Astrocyte (in vitro differentiated cells and primary cell): ENCODE data around the gene FANK1. TPM values are rescaled to one million over a fixed set of nuclear protein-coding genes. Genes with fewer than 3 reads are reported as not detected.
A peak's percentile ranks its signal among the peaks of the same experiment; 100 is the strongest.

Experiments used
- DNase-seq: peaks from one replicate; pipeline ENCODE4 v3.0.0-alpha.2; 2010; ENCODE audit warnings: low read depth
- FAIRE-seq: peaks from 2 replicates; lab custom pipeline; 2011; peaks lifted over from hg19 to GRCh38; lab: Jason Lieb, UNC
- H2AFZ ChIP-seq: 2 replicates; pipeline ENCODE4 v1.6.0; 2012; ENCODE audit warnings: low read depth, low read length, inconsistent platforms
- H3K27ac ChIP-seq: 2 replicates; pipeline ENCODE4 v1.5.1; 2011; ENCODE audit warnings: low read depth, low read length, inconsistent platforms
- H3K27me3 ChIP-seq: 2 replicates; pipeline ENCODE4 v1.6.0; 2011; ENCODE audit warnings: low read length, inconsistent platforms; ENCODE audit not compliant: insufficient read depth
- H3K36me3 ChIP-seq: 2 replicates; pipeline ENCODE4 v1.5.1; 2011; ENCODE audit warnings: low read length, inconsistent platforms; ENCODE audit not compliant: insufficient read depth
- H3K4me1 ChIP-seq: 2 replicates; pipeline ENCODE4 v1.5.1; 2011; ENCODE audit warnings: low read length, inconsistent platforms; ENCODE audit not compliant: insufficient read depth
- H3K4me2 ChIP-seq: 2 replicates; pipeline ENCODE4 v1.6.0; 2012; ENCODE audit warnings: low read length, inconsistent platforms
- H3K4me3 ChIP-seq: 2 replicates; pipeline ENCODE4 v1.5.1; 2011; ENCODE audit warnings: low read depth, mild to moderate bottlenecking, low read length, inconsistent platforms; ENCODE audit not compliant: insufficient read depth
- H3K79me2 ChIP-seq: 2 replicates; pipeline ENCODE4 v1.6.0; 2012; ENCODE audit warnings: mild to moderate bottlenecking, low read length, inconsistent platforms; ENCODE audit not compliant: insufficient read depth
- H3K9ac ChIP-seq: 2 replicates; pipeline ENCODE4 v1.6.0; 2012; ENCODE audit warnings: mild to moderate bottlenecking, low read length, inconsistent platforms
- H3K9me3 ChIP-seq: 2 replicates; pipeline ENCODE4 v1.5.1; 2012; ENCODE audit warnings: low read depth, mild to moderate bottlenecking, low read length, inconsistent platforms; ENCODE audit not compliant: insufficient read depth
- H4K20me1 ChIP-seq: 2 replicates; pipeline ENCODE4 v1.6.0; 2012; ENCODE audit warnings: low read length, inconsistent platforms; ENCODE audit not compliant: insufficient read depth
- H3K27ac Mint-ChIP-seq: one replicate; pipeline ENCODE4 v1.8.0; 2021; ENCODE audit warnings: mild to moderate bottlenecking, mixed read lengths; ENCODE audit not compliant: unreplicated experiment
- H3K27me3 Mint-ChIP-seq: one replicate; pipeline ENCODE4 v1.8.0; 2021; ENCODE audit warnings: low read depth, mixed read lengths; ENCODE audit not compliant: unreplicated experiment
- H3K36me3 Mint-ChIP-seq: one replicate; pipeline ENCODE4 v1.8.0; 2021; ENCODE audit warnings: low read depth, mixed read lengths; ENCODE audit not compliant: unreplicated experiment
- H3K4me1 Mint-ChIP-seq: one replicate; pipeline ENCODE4 v1.8.0; 2021; ENCODE audit warnings: low read depth, mixed read lengths; ENCODE audit not compliant: unreplicated experiment
- H3K4me3 Mint-ChIP-seq: one replicate; pipeline ENCODE4 v1.8.0; 2021; ENCODE audit warnings: mild to moderate bottlenecking, moderate library complexity, mixed read lengths; ENCODE audit not compliant: unreplicated experiment
- H3K9me3 Mint-ChIP-seq: one replicate; pipeline ENCODE4 v1.8.0; 2021; ENCODE audit warnings: mild to moderate bottlenecking, mixed read lengths; ENCODE audit not compliant: unreplicated experiment
- EZH2 ChIP-seq: IDR thresholded peaks from 2 replicates; pipeline ENCODE4 v1.6.1; 2012; ENCODE audit warnings: mild to moderate bottlenecking, low read length, inconsistent platforms; ENCODE audit not compliant: insufficient read depth
- total RNA-seq: library from RNA; stranded (reverse); gene quantifications from 2 replicates; pipeline ENCODE4 v1.2.1, GENCODE V29; 2021
- TF ChIP-seq, protein P1 (sequence below): IDR thresholded peaks from 2 replicates; pipeline ENCODE4 v1.5.1; 2011; ENCODE audit warnings: low read depth, mild to moderate bottlenecking, inconsistent platforms, low read length, moderate library complexity; ENCODE audit not compliant: insufficient read depth

The FANK1 gene
- total RNA-seq, 1 donor from 2014 or later: 9.7 TPM

DNA sequence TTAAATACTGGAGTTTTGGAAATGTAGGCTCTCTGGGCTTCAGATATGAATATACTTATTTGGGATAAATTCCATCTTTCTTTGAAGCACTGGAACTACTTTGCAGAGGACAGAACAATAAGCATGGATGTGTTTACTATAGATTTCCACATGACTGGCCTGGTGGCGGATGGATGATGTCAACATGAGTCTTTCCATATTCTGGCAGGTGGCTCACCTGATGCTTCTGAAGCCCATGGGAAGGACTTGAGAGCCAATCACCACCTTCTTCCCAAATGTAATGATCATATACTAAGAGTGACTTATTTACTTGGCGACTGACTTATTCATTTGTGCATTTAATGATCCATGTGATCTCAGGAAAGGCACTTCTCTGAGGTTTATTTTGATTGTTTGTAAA lies 110.5 kb downstream of the FANK1 start:
- no peak for DNase-seq
- H3K27me3 Mint-ChIP-seq: no peaks in the 10 kb centered on the region

DNA sequence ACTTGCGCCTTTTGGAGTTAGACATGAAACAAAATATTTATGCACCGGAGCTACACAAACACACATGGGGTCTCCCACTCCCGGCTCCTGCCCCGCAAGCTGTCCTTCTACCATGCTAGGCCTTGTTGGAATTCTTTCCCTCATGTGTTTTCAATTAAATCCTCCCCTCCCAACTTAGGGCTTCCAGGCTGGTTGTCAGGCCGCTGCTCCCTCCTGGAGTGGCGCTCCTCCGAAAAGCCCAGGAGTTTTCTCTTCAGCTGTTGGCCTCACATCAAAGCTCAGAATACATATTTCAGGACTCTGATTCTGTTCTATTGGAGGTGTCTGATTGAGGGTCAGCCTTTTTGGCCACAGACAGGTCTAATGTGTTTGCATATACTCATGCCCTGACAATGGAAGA lies 113.3 kb downstream of the FANK1 start:
- Histone ChIP-seq H3K9ac (no peak overlapping the region), H3K36me3 (peaks cover 8% of the 10 kb centered on the region), H4K20me1 (no peaks in the 10 kb centered on the region), H3K27ac (no peak overlapping the region), H3K4me3 (no peak overlapping the region), H3K79me2 (no peaks in the 10 kb centered on the region), H2AFZ (no peak overlapping the region), H3K27me3 (no peaks in the 10 kb centered on the region), H3K9me3 (no peaks in the 10 kb centered on the region), H3K4me1 (peaks cover 21% of the 10 kb centered on the region), H3K4me2 (no peak overlapping the region)
- no peaks in the 10 kb centered on the region for H3K27me3 Mint-ChIP-seq
- FAIRE-seq (no peak), DNase-seq (no peak)
- H3K4me3 Mint-ChIP-seq: no peak overlapping the region
- no peaks in the 10 kb centered on the region for H3K9me3 Mint-ChIP-seq
- peaks cover 23% of the 10 kb centered on the region for H3K36me3 Mint-ChIP-seq
- peaks cover 29% of the 10 kb centered on the region for H3K4me1 Mint-ChIP-seq
- TF ChIP-seq, protein P1, sequence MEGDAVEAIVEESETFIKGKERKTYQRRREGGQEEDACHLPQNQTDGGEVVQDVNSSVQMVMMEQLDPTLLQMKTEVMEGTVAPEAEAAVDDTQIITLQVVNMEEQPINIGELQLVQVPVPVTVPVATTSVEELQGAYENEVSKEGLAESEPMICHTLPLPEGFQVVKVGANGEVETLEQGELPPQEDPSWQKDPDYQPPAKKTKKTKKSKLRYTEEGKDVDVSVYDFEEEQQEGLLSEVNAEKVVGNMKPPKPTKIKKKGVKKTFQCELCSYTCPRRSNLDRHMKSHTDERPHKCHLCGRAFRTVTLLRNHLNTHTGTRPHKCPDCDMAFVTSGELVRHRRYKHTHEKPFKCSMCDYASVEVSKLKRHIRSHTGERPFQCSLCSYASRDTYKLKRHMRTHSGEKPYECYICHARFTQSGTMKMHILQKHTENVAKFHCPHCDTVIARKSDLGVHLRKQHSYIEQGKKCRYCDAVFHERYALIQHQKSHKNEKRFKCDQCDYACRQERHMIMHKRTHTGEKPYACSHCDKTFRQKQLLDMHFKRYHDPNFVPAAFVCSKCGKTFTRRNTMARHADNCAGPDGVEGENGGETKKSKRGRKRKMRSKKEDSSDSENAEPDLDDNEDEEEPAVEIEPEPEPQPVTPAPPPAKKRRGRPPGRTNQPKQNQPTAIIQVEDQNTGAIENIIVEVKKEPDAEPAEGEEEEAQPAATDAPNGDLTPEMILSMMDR: no peak
- TF ChIP-seq EZH2: no peak
- no peak overlapping the region for H3K27ac Mint-ChIP-seq

More for the DNA sequence above, 110.5 kb downstream of the FANK1 start:
- Histone ChIP-seq H3K4me3 (no peak overlapping the region), H3K9ac (no peak overlapping the region), H3K79me2 (no peaks in the 10 kb centered on the region), H2AFZ (no peak overlapping the region), H3K4me2 (no peak overlapping the region), H4K20me1 (no peaks in the 10 kb centered on the region), H3K27ac (no peak overlapping the region), H3K36me3 (peaks cover 4% of the 10 kb centered on the region), H3K4me1 (no peaks in the 10 kb centered on the region), H3K27me3 (no peaks in the 10 kb centered on the region), H3K9me3 (no peaks in the 10 kb centered on the region)
- Mint-ChIP-seq H3K4me1 (peaks cover 2% of the 10 kb centered on the region), H3K9me3 (no peaks in the 10 kb centered on the region), H3K4me3 (no peak overlapping the region), H3K27ac (no peak overlapping the region), H3K36me3 (peaks cover 25% of the 10 kb centered on the region)
- TF ChIP-seq, protein P1: no peak
- TF ChIP-seq EZH2: no peak
- FAIRE-seq: no peak

DNA sequence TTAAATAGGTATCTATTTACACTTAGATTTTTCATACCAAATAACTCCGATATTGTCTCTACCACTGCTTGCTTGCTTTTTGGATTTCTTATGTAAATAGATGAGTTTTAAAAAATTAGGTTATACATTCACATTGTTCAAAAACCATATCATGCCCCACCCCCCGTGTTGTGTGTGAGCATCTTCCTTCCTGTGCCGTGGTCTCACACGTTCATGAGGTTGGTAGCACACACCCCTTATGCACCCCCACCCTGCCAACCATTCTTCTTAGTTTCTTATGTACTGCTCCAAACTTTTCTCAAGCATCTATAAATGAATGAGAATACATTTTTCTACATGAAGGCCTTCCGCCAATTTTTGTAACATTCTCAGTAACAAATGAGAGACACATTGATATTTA lies 115.6 kb downstream of the FANK1 start:
- no peaks in the 10 kb centered on the region for H3K27me3 ChIP-seq
- no peak overlapping the region for H3K4me2 ChIP-seq
- H2AFZ ChIP-seq: no peak overlapping the region
- H3K27ac ChIP-seq: no peak overlapping the region
- H3K4me1 Mint-ChIP-seq: peaks cover 44% of the 10 kb centered on the region
- H3K9me3 Mint-ChIP-seq: no peaks in the 10 kb centered on the region
- H3K36me3 Mint-ChIP-seq: peaks cover 24% of the 10 kb centered on the region
- H3K27ac Mint-ChIP-seq: peak overlapping the region; percentile 42
- H4K20me1 ChIP-seq: no peaks in the 10 kb centered on the region
- H3K27me3 Mint-ChIP-seq: no peaks in the 10 kb centered on the region
- FAIRE-seq: no peak
- H3K79me2 ChIP-seq: no peaks in the 10 kb centered on the region
- TF ChIP-seq EZH2: no peak
- TF ChIP-seq, protein P1: no peak
- no peak for DNase-seq
- peaks cover 25% of the 10 kb centered on the region for H3K4me1 ChIP-seq
- no peak overlapping the region for H3K4me3 ChIP-seq
- H3K4me3 Mint-ChIP-seq: no peak overlapping the region
- peaks cover 19% of the 10 kb centered on the region for H3K36me3 ChIP-seq
- H3K9ac ChIP-seq: no peak overlapping the region
- H3K9me3 ChIP-seq: no peaks in the 10 kb centered on the region
